CD4-positive, alpha-beta T cell treated with Interleukin-15 for 4 hours (primary cell): Measurements from ENCODE around the gene VWF.

ENCODE experiments used
- DNase-seq: peaks from one replicate; pipeline ENCODE4 v3.0.0-alpha.2; 2020; ENCODE audit warnings: low spot score

The VWF gene

DNA sequence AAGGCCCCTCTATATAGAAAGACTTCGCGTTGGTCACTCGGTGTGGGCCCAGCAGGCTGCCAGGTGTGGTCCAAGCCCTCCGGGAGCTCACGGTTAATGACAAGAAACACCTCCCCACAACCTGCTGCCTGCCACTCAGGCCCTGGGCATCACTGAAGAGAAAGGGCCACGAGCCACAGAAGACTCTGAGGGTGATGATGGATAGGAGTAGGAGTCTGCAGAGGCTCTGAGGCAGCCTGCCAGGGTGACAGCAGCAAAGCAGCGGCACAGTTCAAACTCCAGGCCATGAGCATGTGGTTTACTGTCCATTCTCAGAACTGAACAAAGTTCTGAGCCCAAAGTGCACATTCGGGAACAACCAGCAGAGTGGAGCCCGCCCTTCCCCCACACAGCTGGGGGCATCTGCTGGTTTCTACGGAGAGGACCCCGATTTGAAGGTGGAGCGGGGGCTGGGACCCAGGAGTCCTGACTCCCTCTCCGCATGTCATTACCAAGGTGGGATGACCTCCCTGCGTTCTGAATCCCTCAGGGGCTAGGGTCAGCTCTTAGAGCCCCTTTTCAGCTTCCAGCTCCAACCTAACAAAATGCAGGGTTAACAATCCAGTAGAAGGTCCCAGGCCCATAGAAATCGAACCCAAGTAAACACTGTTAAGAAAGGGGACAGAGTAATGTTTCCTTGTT lies 65.8 kb downstream of the VWF start:
- DNase-seq: no peak

DNA sequence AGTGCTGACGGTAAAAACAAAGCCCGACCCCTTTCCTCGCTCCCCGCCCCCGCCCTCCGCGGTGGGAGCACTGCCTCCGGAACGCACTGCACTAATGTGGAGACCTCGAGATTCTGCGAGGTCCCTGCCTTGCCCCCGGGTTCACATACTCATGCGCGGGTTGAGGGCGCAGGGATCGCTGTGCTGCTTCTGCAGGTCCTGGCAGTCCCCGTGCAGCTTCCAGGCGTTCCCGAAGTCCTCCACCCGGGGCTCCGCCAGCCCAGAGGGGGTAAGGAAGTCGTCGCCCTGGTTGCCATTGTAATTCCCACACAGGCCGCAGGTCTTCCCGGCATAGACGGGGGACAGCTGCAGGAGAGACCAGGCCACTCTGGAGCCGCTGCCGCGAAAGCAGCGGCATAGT lies 66.8 kb downstream of the VWF start:
- no peak for DNase-seq

DNA sequence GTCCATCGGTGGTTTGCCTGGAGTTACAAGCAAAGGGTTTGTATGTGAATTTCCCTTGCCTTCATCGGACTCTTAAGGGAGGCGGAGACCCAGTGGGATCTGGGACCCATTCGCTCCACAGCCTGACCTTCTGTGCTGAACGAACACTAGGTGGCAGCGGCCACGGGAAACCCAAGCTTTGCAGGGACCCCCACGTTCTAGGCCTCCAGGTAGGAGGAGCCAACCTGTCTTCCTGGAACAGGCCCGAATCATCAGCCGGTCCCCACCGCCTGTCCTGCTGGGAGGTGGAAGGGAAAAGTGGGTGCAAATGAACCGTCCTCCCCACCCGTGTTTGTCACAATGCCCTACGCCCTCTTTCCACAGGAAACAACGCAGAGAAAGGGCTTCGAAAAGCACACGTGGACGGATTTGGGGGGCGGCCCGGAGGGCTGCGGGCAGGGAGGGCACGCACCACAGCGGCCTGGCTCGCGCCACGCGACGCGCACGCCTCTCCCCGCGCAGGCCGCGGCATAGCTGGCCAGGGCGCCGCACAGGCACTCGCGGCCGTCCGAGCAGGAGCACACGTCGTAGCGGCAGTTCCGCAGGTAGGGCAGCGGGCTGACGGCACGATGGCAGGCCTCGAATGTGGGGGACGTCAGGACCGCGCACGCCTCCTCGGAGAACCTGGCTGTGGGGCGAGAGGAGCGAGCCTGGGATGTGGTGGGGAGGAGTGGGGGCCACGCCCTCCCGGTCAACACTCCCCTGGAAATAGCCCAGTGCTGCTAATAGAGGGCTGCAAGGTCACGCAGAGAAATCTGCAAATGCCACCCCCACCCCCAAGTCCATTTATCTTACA lies 67.8 kb downstream of the VWF start:
- DNase-seq: no peak

DNA sequence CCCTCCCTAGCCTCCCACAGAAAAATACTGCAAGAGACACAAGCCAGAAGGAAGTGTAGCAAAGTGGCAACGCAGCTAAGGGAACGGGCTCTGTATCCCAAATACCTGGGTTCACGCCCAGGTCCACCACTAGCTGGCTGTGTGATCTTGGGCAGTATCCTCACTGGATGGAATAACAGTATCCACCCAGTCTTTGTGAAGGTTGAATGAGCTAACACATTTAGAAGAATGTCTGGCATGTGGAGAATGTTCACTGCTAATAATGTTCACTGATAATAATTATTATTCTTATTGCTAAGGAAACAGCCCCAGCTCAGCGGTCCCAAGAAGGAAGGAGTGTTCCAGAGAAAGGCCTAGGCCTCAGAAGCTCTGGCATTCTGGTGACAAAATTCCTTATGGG lies 70.9 kb downstream of the VWF start:
- no peak for DNase-seq

DNA sequence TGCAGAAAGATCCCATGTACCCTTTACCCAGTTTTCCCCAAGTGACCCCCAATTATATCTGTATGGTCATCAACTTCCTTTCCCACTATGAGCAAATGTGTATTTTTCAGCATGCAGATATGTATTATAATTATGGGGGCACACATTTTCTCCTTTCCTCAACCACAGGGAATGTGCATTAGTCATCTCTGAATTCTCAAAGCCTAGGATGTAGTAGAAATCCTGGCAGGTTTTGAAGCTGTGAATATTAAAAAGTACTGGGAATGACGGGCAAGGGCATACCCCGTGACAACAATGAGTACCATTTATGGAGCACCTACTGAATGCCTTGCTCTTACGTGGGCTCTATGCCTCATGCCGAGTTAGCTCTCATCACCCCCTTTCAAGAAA lies 71.5 kb downstream of the VWF start:
- DNase-seq: no peak

DNA sequence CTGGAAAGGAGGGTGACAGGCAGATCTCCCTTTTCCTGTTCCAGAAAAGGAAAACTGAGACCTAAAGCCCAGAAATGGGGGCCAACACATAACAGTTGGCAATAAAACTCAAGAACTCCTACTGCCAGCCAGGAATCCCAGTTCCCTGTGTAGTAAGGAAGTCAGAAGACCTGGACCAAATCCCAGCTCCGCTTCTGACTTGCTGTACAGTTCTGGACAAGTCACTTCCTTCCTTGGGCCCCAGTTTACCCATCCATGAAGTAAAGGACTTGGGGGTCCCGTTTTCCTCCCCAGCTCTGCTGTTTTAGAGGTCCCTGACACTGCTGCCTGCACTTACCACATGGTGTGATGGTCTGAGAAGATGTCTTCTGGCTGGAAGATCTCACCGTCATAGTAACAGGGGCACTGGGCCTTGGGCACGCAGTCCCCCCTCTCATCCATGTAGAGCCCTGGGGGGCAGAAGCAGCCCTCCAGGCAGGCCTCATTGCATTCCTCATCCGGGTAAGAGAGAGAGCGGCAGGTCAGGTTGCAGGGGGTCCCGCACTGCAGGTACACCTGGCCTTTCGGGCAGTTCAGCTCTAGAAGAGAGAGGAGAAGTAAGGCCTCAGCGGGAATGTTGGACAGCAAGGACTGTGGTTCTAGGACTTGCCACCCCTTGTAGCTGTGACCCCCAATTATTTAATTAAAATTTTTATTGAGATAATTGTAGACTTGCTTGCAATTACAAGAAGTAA lies 72.1 kb downstream of the VWF start:
- DNase-seq: no peak

DNA sequence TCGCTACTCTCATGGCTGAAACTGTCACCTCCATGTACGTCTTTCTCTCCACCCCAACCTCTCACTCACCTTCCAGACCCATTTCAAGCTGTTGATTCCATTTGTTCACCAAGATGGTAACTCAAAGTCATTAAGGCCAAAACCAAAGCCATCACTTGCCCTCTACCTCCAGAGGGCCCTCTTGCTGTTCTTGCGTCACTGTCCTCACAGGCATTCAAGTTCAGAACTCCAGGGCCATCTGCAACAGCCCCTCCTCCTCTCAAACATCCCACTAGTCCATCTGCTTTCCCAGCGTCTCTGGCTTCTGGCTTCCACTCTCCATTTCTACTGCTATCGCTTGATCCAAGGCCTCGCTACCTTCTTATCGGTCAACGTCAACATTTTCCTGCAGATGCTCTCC lies 74.5 kb downstream of the VWF start:
- DNase-seq: no peak

DNA sequence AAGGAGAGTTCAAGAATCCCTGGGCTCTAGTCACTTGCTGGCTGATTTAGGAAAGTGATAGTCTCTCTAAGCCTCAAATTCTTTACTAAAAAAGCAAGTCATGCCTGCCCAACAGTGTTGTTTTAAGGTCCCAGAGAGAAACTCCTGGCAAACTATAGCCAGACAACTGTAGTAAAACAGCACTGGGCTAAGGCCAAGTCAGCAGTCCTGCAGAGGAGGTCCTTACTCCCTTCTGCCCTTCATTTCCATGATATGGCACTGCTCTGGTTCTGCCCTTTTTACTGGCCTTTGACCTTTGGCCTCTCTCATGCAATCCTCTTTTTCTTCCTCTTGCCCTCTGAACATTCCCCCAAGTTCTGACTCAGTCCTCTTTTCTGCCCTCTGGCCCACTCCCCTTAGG lies 74.9 kb downstream of the VWF start:
- DNase-seq: no peak

DNA sequence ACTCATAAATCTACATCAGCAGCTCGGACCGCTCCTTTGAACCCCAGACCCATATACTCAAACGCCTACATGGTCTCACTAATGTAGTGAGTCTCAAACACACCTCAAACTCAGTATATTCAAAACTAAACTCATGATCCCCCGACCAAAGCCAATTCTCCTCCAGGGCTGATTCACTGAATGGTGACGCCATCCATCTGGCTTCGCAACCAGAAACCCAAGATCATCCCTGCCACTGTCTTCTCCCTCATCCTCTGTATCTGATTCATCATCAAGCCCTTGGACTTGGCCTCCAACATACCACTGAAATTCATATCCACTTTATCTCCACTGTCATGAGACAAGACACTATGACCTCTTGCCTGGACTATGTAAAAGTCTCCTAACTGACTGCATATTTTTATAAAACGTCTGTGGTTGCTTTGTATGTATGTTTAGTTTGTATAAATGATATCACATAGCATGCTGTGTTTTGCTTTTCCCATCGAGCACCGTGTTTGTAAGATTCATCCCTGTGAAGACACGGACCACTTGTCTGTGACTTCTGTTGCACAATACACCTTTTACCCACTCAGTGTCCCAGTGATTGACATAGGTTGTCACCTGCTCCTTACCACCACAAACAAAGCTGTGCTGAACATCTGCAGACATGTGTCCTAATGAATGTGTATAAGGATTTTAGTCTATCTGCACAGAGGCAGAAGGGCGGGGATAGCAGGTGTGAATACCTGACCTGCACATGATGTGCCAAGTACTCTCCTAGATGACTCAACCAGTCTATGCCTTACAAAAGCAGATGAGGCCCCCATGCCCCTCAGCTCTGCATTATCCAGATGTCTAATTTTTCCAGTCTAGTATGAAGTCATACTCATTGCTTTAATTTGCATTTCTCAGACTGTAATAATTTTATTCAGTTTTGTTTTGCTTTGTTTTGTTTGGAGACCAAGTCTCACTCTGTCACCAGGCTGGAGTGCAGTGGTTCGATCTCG lies 76.9 kb downstream of the VWF start:
- no peak for DNase-seq

DNA sequence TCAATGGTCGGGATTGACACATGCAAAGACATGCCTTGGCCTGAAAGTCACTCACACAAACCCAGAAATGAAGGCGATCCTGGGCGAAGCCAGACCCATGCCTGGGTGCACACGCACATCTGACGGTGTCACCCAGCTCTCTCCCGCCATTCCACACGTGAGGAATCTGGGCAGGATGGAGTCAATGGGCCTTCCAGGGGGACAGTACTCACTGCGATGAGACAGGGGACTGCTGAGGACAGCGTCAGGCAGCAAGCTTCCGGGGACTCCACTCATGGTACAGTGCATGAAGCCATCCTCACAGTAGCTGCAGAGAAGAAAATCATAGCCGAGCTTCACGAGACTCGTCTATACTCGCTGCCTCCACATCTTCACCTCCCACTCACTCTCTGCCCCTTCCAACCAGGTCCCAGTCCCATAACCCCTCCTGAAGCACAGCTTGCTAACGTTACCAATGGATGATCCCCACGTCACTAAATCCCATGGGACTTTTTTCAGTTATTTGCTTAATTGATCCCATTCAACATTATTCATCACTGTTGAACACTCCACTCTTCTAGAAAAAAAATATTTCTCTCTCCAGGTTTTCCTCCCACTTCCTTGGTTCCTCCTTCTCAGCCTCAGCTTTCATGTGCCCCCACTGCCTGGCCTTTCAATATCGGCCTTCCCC lies 77.8 kb downstream of the VWF start:
- DNase-seq: no peak

DNA sequence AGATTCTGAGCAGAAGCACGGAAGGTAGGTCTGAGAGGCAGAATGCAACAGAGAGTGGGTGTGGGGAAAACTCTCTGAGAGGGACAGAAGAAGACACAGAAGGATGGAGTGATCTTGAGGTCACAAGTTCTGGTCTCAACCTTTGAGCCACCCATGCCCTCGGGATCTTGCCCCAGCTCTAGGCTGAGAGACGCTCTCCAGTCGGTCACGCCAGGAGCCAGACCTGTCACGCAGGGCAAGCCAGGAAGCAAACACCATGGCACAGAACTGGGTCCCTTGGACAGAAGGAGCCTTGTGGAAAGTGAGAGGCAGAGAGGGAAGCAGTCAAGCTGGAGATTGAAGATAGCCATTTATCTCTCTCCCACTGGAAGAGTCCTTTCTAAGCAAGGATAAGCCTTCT lies 79.0 kb downstream of the VWF start:
- no peak for DNase-seq

DNA sequence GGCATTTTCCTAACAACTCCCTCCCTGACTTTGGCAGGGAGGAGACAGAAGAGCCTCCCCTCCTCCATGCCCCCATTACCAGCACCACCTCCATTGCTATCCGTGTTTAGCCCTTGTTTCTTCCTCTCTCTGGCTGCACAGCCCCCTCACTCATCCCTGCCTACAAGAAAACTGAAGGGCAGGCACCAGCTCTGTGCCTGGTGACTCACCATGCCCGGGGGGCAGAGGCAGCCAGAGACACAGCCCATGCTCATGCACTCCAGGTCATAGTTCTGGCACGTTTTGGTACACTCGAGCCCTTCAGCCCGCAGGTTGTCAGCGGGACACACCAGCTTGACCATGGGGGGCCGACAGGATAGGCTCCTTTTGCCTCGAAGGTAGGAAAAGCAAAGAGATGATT lies 80.4 kb downstream of the VWF start:
- no peak for DNase-seq

DNA sequence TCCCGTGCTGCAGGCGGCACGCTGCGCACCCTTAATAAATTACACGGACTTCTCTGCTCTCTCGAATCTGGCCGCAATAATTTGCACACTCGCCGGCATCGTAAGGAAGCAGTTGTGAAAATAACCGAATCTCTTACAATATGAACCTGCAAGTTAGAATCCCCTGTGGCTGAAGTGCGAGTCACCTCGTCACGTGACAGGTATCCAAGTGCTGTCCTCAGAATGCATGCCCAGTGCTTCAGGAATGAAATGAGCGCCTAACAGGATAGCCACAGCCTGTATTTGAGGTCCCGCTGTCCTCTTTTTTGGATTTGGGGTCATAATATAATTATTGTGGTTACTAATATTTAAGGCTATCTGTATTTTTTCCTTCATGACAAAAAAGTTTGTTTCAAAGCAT lies 82.0 kb downstream of the VWF start:
- DNase-seq: no peak

DNA sequence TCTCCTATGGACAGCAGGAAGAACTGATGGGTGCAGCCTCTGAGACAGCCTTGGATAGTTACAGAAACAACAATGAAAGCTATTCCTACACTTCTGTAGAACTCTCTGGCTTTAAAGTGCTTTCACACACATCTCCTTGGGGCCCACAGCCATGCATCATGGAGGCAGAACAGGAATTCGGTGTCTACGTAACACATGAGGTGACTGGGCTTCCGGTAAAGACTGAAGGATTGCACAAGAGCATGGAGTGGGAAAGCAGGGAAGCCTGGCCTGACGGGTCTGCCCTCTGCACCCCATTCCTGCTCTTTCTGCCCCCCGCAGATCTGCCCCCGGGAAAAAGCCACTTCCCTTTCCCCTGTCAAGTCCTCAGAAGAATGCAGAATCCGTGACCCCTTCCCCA lies 82.6 kb downstream of the VWF start:
- DNase-seq: no peak

DNA sequence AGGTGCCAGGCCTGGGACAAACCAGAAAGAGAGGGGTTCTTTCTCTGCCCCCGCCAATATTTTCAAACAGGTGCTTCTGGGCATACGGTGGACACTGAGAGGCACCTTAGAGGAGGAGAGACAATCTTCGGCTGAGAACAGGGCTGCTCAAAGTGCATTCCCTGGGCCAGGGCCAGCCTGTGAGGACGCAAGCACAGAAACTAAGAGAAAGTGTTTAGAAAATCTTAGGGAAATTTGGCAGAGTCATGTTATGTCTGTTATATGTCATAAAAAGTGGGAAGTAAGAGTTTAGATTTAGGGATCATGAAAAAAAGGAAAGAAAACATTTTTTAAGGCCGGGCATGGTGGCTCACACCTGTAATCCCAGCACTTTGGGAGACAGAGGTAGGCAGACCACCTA lies 83.7 kb downstream of the VWF start:
- DNase-seq: no peak

DNA sequence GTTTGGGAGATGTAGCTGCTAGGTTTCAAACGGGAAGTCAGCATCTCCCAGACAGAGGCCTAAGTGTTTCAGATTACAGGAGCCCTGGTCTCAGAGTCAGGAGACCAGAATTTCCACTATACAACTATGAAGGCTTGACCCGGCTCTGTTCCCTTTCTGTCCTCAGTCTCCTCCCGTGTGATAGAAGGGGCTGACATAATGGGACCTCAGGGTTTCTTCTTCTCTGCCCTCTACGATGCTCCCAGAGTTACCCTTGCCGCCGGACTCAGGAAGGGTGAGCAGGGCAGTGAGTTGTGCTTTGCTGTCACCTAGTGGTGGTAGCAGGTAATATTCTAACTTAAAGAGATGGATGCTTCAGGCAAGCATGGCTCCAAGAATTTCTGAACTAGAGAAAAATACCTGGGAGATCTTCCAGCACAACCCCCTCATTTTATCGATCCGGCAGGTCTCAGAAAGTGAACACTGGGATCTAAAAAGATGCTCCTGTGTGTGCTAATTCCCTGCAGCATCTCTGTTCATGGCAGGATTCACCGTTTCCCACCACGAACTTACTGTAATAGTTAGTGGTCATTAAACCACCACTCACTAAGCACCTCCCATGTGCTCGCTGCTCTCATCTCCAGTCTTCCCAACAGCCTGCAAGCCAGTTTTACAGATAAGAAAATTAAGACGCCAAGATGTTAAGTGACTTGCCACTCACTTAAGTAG lies 84.4 kb downstream of the VWF start:
- DNase-seq: peak; percentile 49

DNA sequence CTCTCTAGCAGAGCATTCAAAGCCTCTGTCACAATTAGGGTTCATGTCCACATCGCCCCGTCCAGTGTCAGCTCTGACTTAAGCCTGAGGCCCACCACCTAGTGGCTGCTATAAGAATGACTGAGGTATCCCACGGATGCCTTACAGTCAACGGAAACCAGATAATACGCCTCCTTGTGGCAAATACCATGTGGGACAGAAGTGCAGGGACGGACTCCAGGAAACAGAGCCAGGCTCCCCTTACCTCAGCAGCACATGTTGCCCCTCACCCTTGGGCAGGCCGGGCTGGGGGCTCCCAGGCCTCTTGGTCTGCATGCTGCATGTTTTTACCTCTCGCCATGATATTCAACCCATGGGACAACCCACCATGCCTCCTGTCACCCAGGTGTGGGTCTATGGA lies 86.3 kb downstream of the VWF start:
- peak; percentile 31 for DNase-seq

DNA sequence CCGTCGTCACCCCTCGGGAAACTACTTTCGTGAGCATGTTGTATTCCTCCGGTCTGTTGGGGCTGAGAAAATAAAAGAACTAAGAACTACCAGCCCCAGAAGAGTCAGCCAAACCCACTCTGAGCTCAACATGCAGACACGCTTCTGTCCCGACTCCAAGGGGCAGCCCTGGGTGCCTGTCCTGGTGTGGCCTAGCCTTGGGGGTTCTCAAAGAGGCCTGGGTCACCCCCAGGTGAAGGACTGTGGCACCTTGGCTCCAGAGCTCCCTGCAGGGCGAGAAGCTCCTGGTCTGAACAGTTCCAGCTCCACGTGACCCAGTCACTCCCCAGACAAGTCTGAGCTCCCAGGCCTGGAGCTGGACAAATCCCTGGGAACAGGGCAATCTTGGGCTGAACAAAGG lies 87.0 kb downstream of the VWF start:
- DNase-seq: no peak

DNA sequence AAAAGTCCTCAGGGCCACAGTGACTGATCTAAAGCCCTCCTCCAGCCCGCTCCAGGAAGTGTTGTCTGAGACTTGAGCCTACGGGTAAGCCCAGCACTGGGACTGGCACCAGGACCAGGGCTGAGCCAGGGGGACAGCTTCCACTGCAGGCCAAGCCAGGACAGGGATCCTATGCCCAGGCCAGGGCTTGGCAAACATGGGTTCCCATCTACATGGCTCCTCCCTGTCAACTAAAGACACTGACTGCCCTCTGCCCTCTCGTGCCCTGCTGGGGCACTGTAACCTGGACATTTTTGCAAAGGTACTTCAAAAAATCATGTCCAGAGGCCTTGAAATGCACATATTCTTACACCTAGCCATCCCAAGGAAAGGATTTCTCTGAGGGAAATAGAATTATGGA lies 88.0 kb downstream of the VWF start:
- no peak for DNase-seq

DNA sequence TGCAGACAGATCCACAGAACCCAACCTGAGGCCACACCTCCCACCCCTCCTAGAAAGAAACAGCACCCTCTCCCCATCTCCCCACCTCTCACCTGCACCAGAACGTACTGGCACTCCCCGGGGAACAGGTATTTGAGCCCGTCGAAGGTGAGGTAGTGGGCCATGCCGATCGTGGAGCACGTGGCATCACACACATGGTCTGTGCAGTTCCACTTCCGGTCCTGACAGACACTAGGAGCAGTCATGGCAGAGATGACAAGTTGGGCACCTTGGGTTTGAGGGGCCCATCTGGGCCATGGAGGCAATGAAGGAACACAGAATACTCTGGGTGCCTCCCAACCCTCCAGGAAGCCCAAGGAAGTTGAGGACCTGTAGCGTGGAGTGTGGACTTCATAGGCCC lies 89.9 kb downstream of the VWF start:
- no peak for DNase-seq

DNA sequence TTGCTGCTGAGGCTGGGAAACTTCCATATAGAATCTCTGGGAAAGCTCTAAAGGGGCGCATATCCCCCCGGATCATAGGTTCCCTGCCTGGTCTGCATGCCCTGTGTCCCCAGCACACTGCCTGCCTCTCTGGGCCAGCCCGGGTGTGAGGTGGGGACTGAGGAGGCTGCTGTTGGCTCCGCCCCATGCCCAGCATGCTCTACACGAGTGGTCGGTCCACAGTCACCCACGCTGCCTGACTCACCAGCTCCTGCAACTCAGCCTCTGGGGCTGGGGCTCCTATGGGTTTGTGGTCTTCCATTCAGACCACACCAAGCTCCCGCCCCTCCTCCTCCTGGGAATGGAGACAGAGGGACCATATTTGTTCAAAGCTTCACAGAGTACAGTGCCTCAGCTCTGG lies 90.9 kb downstream of the VWF start:
- no peak for DNase-seq
